Fibroblast of mammary gland (primary cell): ENCODE data around the gene URAD.

Experiments
- DNase-seq: peaks from one replicate; pipeline ENCODE4 v3.0.0-alpha.2; 2010; ENCODE audit warnings: low read depth
- H3K4me3 ChIP-seq: 2 replicates; pipeline ENCODE4 v1.5.1; 2011; ENCODE audit warnings: low read depth, mild to moderate bottlenecking, low read length, moderate library complexity; ENCODE audit not compliant: control insufficient read depth
- TF ChIP-seq, protein P1 (sequence below): conservative IDR thresholded peaks from 2 replicates; pipeline ENCODE4 v1.5.1; 2011; ENCODE audit warnings: low read depth, low read length, inconsistent platforms; ENCODE audit not compliant: control insufficient read depth, insufficient read depth

The URAD gene

DNA sequence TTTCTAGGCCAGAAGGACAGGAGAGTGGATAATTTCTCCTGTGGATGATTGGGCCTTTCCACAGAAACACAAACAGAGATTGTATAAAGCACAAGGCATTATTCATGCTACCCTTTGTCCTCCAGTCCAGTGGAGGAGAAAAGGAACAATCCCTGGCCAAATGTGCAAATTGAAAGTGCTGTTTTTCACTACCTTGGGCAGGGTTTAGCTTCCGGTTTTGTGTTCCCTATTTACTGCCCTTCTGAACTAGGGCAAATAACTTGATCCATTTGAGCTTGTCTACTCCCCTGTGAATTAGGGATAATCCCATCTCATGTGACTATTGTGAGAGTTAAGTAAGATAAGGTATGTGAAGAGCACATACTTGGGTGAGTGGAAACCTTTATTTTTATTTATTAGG, 55.4 kb downstream of the URAD start:
- no peak overlapping the region for H3K4me3 ChIP-seq
- DNase-seq, result no peak
- TF ChIP-seq, protein P1, sequence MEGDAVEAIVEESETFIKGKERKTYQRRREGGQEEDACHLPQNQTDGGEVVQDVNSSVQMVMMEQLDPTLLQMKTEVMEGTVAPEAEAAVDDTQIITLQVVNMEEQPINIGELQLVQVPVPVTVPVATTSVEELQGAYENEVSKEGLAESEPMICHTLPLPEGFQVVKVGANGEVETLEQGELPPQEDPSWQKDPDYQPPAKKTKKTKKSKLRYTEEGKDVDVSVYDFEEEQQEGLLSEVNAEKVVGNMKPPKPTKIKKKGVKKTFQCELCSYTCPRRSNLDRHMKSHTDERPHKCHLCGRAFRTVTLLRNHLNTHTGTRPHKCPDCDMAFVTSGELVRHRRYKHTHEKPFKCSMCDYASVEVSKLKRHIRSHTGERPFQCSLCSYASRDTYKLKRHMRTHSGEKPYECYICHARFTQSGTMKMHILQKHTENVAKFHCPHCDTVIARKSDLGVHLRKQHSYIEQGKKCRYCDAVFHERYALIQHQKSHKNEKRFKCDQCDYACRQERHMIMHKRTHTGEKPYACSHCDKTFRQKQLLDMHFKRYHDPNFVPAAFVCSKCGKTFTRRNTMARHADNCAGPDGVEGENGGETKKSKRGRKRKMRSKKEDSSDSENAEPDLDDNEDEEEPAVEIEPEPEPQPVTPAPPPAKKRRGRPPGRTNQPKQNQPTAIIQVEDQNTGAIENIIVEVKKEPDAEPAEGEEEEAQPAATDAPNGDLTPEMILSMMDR, result no peak

DNA sequence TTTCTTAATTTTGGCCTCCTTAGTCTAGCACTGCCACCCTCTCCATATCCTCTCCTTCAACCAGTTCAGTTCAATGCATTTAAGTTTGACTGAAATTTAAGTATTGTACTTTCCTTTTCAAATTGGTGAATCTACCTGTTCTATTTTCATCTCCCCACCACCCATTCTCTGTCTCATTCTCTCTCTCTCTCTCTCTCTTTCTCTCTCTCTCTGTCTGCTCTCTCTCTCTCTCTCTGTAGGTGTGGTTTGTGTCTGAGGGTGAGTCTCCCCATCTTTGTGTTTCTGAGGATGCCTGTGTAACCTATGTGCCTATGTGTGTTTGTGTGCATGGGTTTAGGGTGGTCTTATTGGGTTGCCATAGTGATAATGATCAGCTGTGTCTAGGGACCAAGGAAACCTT, 58.6 kb downstream of the URAD start:
- TF ChIP-seq, protein P1, result no peak
- H3K4me3 ChIP-seq, result no peak overlapping the region
- no peak for DNase-seq

DNA sequence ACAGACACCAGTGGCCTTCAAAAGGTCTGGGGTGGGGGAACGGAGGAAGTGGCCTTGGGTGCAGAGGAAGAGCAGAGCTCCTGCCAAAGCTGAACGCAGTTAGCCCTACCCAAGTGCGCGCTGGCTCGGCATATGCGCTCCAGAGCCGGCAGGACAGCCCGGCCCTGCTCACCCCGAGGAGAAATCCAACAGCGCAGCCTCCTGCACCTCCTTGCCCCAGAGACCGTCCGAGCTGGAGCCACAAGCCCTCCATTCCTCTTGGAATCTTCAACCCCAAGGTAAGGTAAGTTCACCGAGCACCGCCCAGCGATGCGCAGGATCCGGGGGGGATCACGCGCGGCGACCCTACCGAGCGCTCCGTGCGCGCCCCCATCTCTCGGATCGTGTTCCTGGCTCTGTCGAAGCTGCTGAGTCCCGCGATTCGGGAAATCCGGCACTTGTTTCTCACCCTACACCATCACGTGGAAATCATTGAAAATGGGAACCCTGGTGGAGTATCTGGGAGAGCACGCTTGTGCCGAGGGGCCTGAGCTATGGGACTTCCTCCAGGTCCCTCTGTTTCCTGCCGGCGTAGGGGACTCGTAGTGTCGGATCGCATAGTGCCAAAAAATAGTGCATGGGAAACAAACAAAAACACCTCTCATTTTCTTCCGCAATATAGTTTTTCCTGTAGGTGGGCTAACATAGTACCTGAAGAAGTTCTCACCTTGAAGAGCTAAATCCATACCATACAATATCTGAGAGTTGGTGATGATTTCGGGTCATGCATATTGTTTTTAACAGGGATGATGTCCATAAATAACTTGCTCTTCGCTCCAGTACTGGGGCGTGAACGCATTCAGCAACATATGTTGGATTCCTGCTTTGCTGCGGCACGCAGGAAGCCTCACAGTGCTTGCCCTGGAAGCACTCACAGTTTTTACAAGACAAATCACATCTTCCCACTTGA, 59.4 kb downstream of the URAD start:
- no peak overlapping the region for H3K4me3 ChIP-seq
- DNase-seq, result no peak
- TF ChIP-seq, protein P1, result no peak

DNA sequence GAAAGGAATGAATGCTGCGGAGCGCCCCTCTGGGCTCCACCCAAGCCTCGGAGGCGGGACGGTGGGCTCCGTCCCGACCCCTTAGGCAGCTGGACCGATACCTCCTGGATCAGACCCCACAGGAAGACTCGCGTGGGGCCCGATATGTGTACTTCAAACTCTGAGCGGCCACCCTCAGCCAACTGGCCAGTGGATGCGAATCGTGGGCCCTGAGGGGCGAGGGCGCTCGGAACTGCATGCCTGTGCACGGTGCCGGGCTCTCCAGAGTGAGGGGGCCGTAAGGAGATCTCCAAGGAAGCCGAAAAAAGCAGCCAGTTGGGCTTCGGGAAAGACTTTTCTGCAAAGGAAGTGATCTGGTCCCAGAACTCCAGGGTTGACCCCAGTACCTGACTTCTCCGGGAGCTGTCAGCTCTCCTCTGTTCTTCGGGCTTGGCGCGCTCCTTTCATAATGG, 60.1 kb downstream of the URAD start:
- no peak overlapping the region for H3K4me3 ChIP-seq
- TF ChIP-seq, protein P1, result no peak
- DNase-seq, result no peak
